Osteoblast (primary cell): ENCODE data around the gene SNX32. TPM values are rescaled to one million over a fixed set of nuclear protein-coding genes. Genes with fewer than 3 reads are reported as not detected.

Experiments
- DNase-seq: peaks from one replicate; pipeline ENCODE4 v3.0.0; 2011; ENCODE audit warnings: low spot score, mixed read lengths; ENCODE audit not compliant: insufficient read length; ENCODE audit errors: missing footprints
- H2AFZ ChIP-seq: 2 replicates; pipeline ENCODE4 v1.6.0; 2011; ENCODE audit warnings: mild to moderate bottlenecking, low read length
- H3K27ac ChIP-seq: 2 replicates; pipeline ENCODE4 v1.5.1; 2011; ENCODE audit warnings: mild to moderate bottlenecking, low read depth, low read length, moderate library complexity
- H3K27me3 ChIP-seq: 2 replicates; pipeline ENCODE4 v1.6.0; 2012; ENCODE audit warnings: mild to moderate bottlenecking, control low read depth, inconsistent platforms, low read length, moderate library complexity; ENCODE audit not compliant: insufficient read depth
- H3K36me3 ChIP-seq: 2 replicates; pipeline ENCODE4 v1.5.1; 2011; ENCODE audit warnings: mild to moderate bottlenecking, low read length, control low read depth, moderate library complexity; ENCODE audit not compliant: insufficient read depth
- H3K4me1 ChIP-seq: 2 replicates; pipeline ENCODE4 v1.5.1; 2011; ENCODE audit warnings: mild to moderate bottlenecking, low read length, control low read depth, moderate library complexity; ENCODE audit not compliant: insufficient read depth
- H3K4me2 ChIP-seq: 2 replicates; pipeline ENCODE4 v1.6.0; 2011; ENCODE audit warnings: mild to moderate bottlenecking, low read length; ENCODE audit not compliant: insufficient read depth
- H3K4me3 ChIP-seq: fragments of 200-600 bp; sonication (generic); 3 replicates; pipeline ENCODE4 v1.5.1; 2012; ENCODE audit warnings: mild to moderate bottlenecking, low read length, inconsistent platforms; ENCODE audit not compliant: insufficient read depth
- H3K79me2 ChIP-seq: 2 replicates; pipeline ENCODE4 v1.6.0; 2012; ENCODE audit warnings: mild to moderate bottlenecking, low read length, control low read depth, inconsistent platforms; ENCODE audit not compliant: insufficient read depth
- H3K9me3 ChIP-seq: 2 replicates; pipeline ENCODE4 v1.5.1; 2011; ENCODE audit warnings: low read depth, low read length, control low read depth
- H4K20me1 ChIP-seq: 2 replicates; pipeline ENCODE4 v1.6.0; 2012; ENCODE audit warnings: mild to moderate bottlenecking, low read length, control low read depth; ENCODE audit not compliant: insufficient read depth
- total RNA-seq: library from RNA; depleted of rRNA; stranded (reverse); fragments of >200 nt; gene quantifications from 2 replicates; pipeline ENCODE4 v1.2.3, GENCODE V29; 2012
- TF ChIP-seq, protein P1 (sequence below): IDR thresholded peaks from 2 replicates; pipeline ENCODE4 v1.5.1; 2011; ENCODE audit warnings: mild to moderate bottlenecking, low read depth, low read length, moderate library complexity; ENCODE audit errors: extremely low read depth

SNX32 gene
- total RNA-seq, 1 donor, result 1.1 TPM

DNA sequence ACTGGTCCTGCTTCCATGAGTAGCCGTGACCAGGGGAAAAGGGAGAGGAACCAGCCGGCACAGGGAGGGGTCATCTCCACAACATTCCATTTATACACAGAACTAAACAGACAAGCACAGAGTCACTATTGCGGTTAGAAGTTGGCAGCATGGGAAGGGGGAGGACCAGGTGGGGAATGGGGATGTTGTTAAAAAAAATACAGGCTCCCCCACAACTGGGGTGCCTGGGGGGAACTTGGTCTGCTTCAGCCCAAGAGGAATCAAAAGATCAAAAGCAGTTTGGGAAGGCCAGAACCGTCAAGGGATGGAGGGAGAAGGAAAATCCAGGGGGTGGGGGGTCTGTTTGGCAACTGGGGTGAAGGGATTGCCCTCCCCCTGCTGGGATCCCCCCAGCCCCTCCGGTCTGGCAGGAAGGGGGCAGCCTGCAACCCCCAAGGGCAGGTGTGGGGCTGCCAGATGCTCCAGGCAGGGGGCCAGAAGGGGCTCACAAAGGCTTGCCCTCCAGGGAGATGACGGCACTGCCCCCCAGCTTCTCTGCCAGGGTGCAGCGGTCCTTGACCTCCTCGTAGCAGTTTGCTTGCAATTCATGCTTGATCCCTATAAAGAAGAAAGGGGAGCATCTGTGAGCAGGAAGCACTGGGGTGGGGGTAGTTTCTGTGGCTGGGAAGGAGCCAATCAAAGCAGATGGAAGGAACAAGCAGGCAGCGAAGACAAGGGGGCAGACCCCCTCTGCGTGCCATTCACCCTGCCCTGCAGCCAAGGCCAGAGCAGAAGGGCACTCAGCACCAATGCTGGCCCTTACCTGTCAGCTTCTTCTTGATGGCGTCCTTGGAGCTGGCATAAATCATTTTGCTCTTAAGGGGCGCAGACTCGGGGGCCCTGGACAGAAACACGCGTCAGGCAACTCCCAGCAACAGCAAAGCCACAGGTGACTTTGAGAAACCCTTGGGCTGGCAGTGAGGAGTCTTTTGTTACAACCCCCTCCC lies 21.4 kb downstream of the SNX32 start:
- peak; percentile 45 for DNase-seq
- H3K4me2 ChIP-seq, result peak overlapping the region; percentile 98
- H3K79me2 ChIP-seq, result peaks cover 51% of the 10 kb centered on the region
- H3K27ac ChIP-seq, result no peak overlapping the region
- peaks cover 51% of the 10 kb centered on the region for H4K20me1 ChIP-seq
- H3K27me3 ChIP-seq, result no peaks in the 10 kb centered on the region
- no peak overlapping the region for H2AFZ ChIP-seq
- H3K9me3 ChIP-seq, result no peaks in the 10 kb centered on the region
- H3K4me1 ChIP-seq, result peaks cover 33% of the 10 kb centered on the region
- no peak overlapping the region for H3K4me3 ChIP-seq
- TF ChIP-seq, protein P1, sequence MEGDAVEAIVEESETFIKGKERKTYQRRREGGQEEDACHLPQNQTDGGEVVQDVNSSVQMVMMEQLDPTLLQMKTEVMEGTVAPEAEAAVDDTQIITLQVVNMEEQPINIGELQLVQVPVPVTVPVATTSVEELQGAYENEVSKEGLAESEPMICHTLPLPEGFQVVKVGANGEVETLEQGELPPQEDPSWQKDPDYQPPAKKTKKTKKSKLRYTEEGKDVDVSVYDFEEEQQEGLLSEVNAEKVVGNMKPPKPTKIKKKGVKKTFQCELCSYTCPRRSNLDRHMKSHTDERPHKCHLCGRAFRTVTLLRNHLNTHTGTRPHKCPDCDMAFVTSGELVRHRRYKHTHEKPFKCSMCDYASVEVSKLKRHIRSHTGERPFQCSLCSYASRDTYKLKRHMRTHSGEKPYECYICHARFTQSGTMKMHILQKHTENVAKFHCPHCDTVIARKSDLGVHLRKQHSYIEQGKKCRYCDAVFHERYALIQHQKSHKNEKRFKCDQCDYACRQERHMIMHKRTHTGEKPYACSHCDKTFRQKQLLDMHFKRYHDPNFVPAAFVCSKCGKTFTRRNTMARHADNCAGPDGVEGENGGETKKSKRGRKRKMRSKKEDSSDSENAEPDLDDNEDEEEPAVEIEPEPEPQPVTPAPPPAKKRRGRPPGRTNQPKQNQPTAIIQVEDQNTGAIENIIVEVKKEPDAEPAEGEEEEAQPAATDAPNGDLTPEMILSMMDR, result no peak
- H3K36me3 ChIP-seq, result peaks cover 58% of the 10 kb centered on the region

DNA sequence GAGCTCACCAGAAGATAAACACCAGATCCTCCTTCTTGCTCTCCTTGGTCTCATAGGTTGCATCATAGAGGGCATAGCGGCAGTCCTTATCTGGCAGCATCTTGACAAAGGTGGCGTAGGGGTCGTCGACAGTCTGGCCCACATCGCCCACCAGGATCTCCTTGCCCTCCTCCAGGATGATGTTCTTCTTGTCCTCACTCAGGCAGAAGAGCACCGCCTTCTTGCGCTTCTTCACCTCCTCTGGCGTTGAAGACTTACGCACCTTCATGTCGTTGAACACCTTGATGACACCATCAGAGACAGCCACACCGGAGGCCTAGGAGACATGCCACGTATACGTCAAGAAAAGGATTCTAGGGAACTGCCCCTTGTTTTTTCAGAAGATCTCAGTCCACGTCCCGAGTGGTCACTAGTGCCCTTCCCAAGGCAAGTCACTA lies 22.2 kb downstream of the SNX32 start:
- Histone ChIP-seq H3K9me3 (no peaks in the 10 kb centered on the region), H3K4me3 (peak overlapping the region; percentile 99), H4K20me1 (peaks cover 51% of the 10 kb centered on the region), H3K79me2 (peaks cover 55% of the 10 kb centered on the region), H3K36me3 (peaks cover 56% of the 10 kb centered on the region), H3K27me3 (no peaks in the 10 kb centered on the region), H3K4me1 (peaks cover 33% of the 10 kb centered on the region), H3K4me2 (peak overlapping the region; percentile 98), H3K27ac (peak overlapping the region; percentile 40), H2AFZ (no peak overlapping the region)
- TF ChIP-seq, protein P1, result no peak
- no peak for DNase-seq

DNA sequence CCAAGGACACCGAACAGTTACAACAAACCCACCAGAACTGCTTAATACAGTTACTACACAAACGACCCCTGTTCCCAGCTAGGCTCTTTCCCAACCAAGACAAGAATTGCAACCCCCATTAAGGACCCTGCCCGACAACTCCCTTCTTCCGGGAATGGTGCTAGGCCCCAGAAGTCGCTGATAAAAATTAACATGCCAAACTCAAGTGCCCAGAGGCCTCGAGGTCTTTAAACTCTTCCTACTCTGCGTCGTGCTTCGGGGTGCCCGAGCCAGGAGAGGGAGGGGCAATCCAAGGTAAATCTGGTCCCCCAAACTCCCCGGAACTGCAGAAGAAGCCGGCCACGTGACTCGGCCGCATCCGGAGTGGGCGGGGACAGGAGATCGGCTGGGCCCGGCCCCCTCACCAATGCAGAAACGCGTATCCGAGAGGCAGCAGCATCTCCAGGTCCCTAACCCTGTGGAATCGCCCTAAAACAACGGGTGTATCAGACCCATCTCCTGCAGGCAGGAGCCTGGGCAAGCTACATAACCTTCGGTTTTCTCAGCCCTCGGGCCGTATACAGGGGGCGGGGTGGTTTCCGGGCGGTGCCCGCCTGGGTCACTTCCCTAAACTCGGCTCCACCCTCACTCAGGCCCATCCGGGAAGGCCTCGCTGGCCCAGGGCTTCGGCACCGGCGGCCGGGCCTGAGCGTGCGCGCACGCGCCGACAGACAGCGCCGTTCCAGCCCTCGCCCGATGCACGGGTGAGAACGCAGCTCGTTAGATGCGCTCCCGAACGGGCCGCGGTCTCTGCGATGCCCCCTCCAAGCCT lies 23.1 kb downstream of the SNX32 start:
- Histone ChIP-seq H3K4me1 (peaks cover 41% of the 10 kb centered on the region), H3K27me3 (no peaks in the 10 kb centered on the region), H3K9me3 (no peaks in the 10 kb centered on the region), H2AFZ (peak overlapping the region; percentile 70), H4K20me1 (peaks cover 47% of the 10 kb centered on the region), H3K36me3 (peaks cover 49% of the 10 kb centered on the region), H3K79me2 (peaks cover 64% of the 10 kb centered on the region), H3K27ac (peak overlapping the region; percentile 40), H3K4me2 (peak overlapping the region; percentile 98), H3K4me3 (peak overlapping the region; percentile 99)
- TF ChIP-seq, protein P1, result no peak
- DNase-seq, result peak; percentile 95
